Duodenal mucosa (tissue), 2 donors: ENCODE results near the gene TUBAL3.

ENCODE experiments used
- H3K27ac ChIP-seq: one replicate; pipeline ENCODE4 v1.7.0; 2013; ENCODE audit warnings: low read depth, low read length
- H3K27me3 ChIP-seq, 2 donors: one replicate each; pipeline ENCODE4 v1.7.0; 2013; ENCODE audit warnings: low read length in 2 of 2, control low read depth in 1 of 2; ENCODE audit not compliant: insufficient read depth in 2 of 2, control insufficient read depth in 1 of 2
- H3K36me3 ChIP-seq, 2 donors: one replicate each; pipeline ENCODE4 v1.7.0; 2013; ENCODE audit warnings: low read length in 2 of 2, control low read depth in 1 of 2; ENCODE audit not compliant: insufficient read depth in 2 of 2, control insufficient read depth in 1 of 2
- H3K4me1 ChIP-seq, 2 donors: one replicate each; pipeline ENCODE4 v1.7.0; 2013; ENCODE audit warnings: low read length in 2 of 2, control low read depth in 1 of 2; ENCODE audit not compliant: insufficient read depth in 2 of 2, control insufficient read depth in 1 of 2
- H3K4me3 ChIP-seq, 2 donors: one replicate each; pipeline ENCODE4 v1.7.0; 2013; ENCODE audit warnings: low read length in 2 of 2, low read depth in 1 of 2
- H3K9ac ChIP-seq, 2 donors: one replicate each; pipeline ENCODE4 v1.7.0; 2013; ENCODE audit warnings: low read length in 2 of 2, low read depth in 1 of 2
- H3K9me3 ChIP-seq, 2 donors: one replicate each; pipeline ENCODE4 v1.7.0; 2013; ENCODE audit warnings: low read length in 2 of 2, control low read depth in 1 of 2; ENCODE audit not compliant: control insufficient read depth in 1 of 2

Gene TUBAL3

DNA sequence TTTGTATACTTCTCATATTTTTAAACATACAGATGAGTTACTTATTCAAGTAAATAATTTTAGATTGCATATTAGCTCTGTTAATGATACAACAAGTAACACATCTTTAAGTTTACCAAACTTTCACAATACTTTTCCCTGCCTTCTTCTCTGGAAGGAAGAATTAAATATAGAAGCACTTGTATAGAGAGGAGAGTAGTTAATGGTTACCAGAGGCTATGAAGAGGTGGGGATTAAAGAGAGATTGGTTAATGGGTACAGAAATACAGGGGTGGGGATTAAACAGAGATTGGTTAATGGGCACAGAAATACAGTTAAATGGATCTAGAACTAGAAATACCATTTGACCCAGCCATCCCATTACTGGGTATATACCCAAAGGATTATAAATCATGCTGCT is 59.9 kb downstream of the TUBAL3 start:
- Histone ChIP-seq H3K27me3 (no peaks in the 10 kb centered on the region), H3K4me1 (no peaks in the 10 kb centered on the region), H3K4me3 (no peak overlapping the region), H3K27ac (no peak overlapping the region), H3K36me3 (no peaks in the 10 kb centered on the region), H3K9ac (no peak overlapping the region), H3K9me3 (no peaks in the 10 kb centered on the region)

DNA sequence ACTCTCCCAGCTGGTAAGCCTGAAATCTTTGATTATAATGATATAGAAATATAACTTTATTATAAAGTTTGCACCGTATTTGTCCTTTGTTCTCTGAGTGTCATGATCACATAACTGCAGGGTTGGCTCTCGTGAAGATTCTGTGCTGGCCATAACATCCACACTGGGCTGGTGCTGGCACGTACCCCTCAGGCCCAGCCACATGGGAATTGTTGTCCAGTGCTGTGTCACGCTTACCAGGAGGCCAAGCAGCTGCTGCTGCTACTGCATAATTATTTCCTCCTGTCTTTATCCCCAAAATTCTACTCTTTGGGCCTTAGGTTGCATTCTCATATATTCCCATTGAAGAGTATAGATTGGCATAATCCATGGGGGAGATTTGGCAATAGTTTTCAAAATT is 60.6 kb downstream of the TUBAL3 start:
- no peaks in the 10 kb centered on the region for H3K4me1 ChIP-seq
- H3K27me3 ChIP-seq = no peaks in the 10 kb centered on the region
- H3K36me3 ChIP-seq = no peaks in the 10 kb centered on the region
- H3K9ac ChIP-seq = no peak overlapping the region
- H3K4me3 ChIP-seq = no peak overlapping the region
- H3K27ac ChIP-seq = no peak overlapping the region
- no peaks in the 10 kb centered on the region for H3K9me3 ChIP-seq

DNA sequence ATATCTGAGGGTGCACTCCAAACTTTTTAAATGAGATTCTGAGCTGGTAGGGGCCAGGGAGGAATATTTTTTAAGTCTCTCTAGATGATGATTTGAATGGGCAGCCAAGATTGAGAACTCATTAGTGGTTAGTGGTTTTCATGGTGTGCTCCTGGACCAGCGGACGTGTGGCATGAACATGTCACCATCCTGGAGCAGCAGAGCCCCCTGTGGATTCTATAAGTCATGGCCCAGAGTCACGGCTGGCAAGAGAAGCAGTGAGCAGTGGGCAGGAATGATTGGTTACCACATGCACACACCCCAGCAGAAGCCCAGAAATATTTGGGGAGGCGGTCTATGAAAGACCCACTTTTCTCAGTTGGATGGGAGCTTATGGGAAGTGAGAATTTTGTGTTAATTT is 61.1 kb downstream of the TUBAL3 start:
- Histone ChIP-seq H3K4me1 (no peaks in the 10 kb centered on the region), H3K27me3 (no peaks in the 10 kb centered on the region), H3K36me3 (no peaks in the 10 kb centered on the region), H3K9me3 (no peaks in the 10 kb centered on the region), H3K9ac (no peak overlapping the region), H3K27ac (no peak overlapping the region), H3K4me3 (no peak overlapping the region)
